HG02852 (cell line): ENCODE results near the gene DMBX1.

Source experiments
- ATAC-seq: cut with Tn5 transposase; IDR thresholded peaks from one replicate; pipeline ENCODE4 v1.9.1; 2021; ENCODE audit warnings: mild to moderate bottlenecking, moderate library complexity; ENCODE audit not compliant: unreplicated experiment

The DMBX1 gene

GRCh38 chr1:46497020-46497419 is 7.4 kb downstream of the DMBX1 start:
- ATAC-seq, result no peak

- ATAC-seq, result no peak
These were observed 8.0 kb downstream of the DMBX1 start for GRCh38 chr1:46497665-46498064.

GRCh38 chr1:46501528-46501927 is 11.9 kb downstream of the DMBX1 start:
- ATAC-seq, result no peak

- no peak for ATAC-seq
These were observed 13.8 kb downstream of the DMBX1 start for GRCh38 chr1:46503421-46503820.

- no peak for ATAC-seq
These were observed 17.0 kb downstream of the DMBX1 start for GRCh38 chr1:46506470-46507219.

- ATAC-seq, result no peak
These were observed 19.1 kb downstream of the DMBX1 start for GRCh38 chr1:46508757-46509156.

GRCh38 chr1:46510341-46510997 is 20.8 kb downstream of the DMBX1 start:
- no peak for ATAC-seq

- ATAC-seq, result no peak
These were observed 21.3 kb downstream of the DMBX1 start for GRCh38 chr1:46510998-46511365.

GRCh38 chr1:46512135-46512791 is 22.6 kb downstream of the DMBX1 start:
- no peak for ATAC-seq

GRCh38 chr1:46512792-46513190 is 23.2 kb downstream of the DMBX1 start:
- ATAC-seq, result no peak

- no peak for ATAC-seq
These were observed 23.9 kb downstream of the DMBX1 start for GRCh38 chr1:46513536-46513935.

- no peak for ATAC-seq
These were observed 25.9 kb downstream of the DMBX1 start for GRCh38 chr1:46515576-46515975.

- ATAC-seq, result no peak
These were observed 26.7 kb downstream of the DMBX1 start for GRCh38 chr1:46516200-46516950.

GRCh38 chr1:46517010-46517600 is 27.5 kb downstream of the DMBX1 start:
- ATAC-seq, result no peak

GRCh38 chr1:46517932-46518498 is 28.4 kb downstream of the DMBX1 start:
- no peak for ATAC-seq

GRCh38 chr1:46519209-46519608 is 29.6 kb downstream of the DMBX1 start:
- ATAC-seq, result no peak

GRCh38 chr1:46520063-46520911 is 30.7 kb downstream of the DMBX1 start:
- ATAC-seq, result no peak

- ATAC-seq, result no peak
These were observed 31.8 kb downstream of the DMBX1 start for GRCh38 chr1:46521414-46521813.

- ATAC-seq, result no peak
These were observed 32.7 kb downstream of the DMBX1 start for GRCh38 chr1:46522184-46522968.
